ENCODE measurements around the gene SINHCAF. TPM values are rescaled to one million over a fixed set of nuclear protein-coding genes. Genes with fewer than 3 reads are reported as not detected.
A peak's percentile ranks its signal among the peaks of the same experiment; 100 is the strongest.
"Not testable (repeated sequence)": the region's sequence is repeated elsewhere in the genome, so short reads cannot be mapped to it uniquely, and the experiment has no call there.

The SINHCAF gene
- total RNA-seq, 1 donor from 2014 or later: 53.1 TPM

GRCh38 chr12:31260840-31261239 is 65.1 kb downstream of the SINHCAF start:
- DNase-seq: no peak

- DNase-seq: no peak
These were observed 66.6 kb downstream of the SINHCAF start for GRCh38 chr12:31259136-31259886.

DNA sequence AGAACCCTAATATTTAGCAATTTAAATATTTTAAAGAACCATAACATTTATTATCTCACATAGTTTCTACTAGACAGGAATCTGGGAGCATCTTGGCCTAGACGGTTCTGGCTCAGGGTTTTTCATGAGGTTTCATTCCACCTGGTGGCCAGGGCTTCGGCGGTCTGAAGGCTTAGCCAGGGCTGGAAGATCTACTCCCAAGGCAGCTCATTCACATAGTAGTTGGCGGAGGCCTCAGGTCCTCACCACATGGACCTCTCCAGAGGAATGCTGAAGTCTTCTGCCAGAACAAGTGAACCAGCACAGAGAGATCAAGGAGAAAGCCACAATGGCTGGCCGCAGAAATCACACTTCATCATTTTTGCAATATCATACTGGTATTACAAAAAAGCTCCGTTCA is 68.2 kb downstream of the SINHCAF start:
- no peak for DNase-seq

- DNase-seq: not testable (repeated sequence)
These were observed 74.0 kb downstream of the SINHCAF start for GRCh38 chr12:31251707-31252611.

DNA sequence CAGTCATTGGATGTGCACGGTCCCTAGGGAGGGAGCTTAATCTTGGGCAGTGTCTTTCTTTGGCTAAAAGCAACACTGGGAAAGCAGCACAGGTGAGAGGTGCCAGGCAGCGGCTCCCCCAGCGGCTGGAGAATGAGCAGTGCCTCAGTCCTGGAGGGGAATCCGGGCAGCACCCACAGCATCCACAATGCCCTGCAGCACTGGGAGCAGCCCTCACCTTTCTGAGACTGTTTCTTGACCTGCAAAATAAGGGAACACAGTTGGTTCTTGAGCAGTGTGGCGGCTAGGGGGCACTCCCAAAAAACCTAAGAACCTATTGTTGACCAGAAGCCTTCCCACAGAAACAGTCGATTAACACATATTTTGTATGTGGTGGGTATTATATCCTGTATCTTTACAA is 75.8 kb downstream of the SINHCAF start:
- DNase-seq: no peak

DNA sequence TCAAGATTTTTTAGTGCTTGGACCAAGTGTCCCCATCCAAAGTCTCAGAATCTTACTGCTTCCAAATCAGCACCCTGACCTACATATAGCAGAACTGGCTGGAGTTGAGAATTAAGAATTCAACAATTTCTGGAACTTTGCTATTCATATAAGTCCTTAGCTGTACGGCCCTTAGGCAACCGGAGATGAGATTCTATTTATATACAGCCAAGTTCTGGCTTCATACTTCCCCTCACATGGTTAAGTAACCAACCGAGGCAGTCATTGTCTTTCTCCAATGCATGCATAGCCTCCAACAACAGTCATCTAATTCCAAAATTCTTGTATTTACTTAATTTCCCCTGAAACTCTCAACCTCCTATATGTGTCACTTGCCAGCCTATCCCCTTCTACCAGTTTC is 76.6 kb downstream of the SINHCAF start:
- no peak for DNase-seq

DNA sequence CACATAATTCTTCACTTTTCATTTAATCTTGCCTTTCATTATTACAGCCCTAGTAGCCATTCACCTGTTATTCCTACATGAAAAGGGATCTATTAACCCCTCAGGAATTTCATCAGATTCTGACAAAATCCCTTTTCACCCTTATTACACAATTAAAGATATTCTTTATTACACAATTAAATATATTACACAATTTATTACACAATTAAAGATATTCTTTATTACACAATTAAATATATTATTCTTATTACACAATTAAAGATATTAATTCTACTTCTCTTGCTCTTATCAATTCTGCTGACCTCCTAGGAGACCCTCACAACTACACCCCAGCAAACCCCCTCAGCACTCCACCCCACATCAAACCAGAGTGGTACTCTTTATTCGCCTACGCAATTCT is 77.1 kb downstream of the SINHCAF start:
- no peak for DNase-seq

DNA sequence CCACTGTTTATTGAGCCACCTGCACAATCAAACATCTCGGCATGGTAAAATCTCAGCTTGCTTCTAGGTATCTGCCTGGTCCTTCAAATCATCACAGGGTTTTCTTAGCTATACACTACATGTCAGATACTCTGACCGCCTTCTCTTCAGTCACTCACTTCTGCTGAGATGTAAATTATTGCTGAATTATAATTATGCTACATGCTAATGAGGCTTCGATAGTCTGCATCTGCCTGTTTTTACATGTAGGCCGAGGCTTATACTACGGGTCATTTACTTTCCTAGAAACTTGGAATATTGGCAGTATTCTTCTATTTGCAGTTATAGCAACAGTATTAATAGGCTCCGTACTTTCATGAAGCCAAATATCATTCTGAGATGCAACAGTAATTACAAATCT is 77.6 kb downstream of the SINHCAF start:
- no peak for DNase-seq

- DNase-seq: no peak
These were observed 79.5 kb downstream of the SINHCAF start for GRCh38 chr12:31246470-31246850.

DNA sequence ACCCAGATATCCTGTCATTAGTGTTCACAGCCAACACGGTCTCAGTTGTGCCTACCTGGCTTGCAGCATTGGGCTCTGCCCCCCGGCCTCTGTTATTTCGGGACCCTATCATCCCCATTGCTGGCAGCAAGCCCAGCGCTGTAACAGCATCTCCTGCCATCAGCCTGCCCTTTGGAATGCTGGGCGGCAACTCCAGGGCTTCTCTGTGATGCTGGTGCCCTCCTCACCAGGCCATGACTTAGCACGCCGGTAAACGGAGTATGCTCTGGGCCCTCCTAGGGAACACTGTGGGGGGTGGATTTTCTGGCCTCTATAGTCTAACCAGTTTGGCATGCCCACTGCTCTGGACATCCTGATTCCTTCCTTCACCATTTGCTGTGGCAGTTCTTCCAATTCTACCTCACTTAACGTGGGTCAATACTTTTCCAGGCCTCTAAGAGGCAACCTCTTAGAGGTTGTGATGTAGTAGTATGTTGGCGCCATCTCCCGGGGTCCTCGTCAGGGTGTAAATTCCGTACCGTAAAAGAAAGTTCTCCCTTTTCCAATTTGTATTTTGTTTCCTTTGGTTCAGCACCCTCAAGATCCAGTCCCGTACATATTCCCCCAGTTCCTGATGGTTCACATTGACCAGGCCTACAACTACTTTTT is 80.0 kb downstream of the SINHCAF start:
- peak; percentile 60 for DNase-seq

GRCh38 chr12:31242418-31242817 is 83.5 kb downstream of the SINHCAF start:
- not testable (repeated sequence) for DNase-seq

DNA sequence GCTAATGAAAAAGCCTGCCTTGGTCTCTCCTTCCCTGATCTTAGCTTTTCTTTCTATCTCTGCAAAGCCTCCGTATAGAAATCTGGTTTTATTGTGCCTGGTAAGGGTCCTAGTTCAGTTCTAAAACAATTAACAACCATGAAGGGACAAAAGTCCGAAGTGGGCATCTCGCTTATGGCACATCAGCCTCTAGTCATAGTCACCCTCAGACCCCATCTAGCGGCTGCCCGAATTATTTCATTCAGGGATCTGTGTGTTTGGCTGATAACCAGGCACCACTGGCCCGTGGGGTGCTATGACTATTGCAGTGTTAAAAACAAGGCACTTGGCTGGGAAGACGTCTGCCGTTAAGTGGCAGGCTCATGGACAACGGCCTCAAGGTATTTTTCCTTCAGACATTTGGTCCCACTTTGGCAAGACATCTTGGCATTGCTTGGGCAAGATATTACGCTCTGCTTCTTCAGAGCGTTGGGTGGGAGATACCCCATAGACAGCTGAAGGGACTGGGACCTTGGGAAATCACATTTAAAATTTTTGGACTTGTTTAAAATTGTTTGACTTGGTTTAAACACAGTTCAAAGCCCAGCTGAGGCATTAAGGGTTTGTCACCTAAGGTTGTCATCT is 87.1 kb downstream of the SINHCAF start:
- DNase-seq: peak; percentile 85

DNA sequence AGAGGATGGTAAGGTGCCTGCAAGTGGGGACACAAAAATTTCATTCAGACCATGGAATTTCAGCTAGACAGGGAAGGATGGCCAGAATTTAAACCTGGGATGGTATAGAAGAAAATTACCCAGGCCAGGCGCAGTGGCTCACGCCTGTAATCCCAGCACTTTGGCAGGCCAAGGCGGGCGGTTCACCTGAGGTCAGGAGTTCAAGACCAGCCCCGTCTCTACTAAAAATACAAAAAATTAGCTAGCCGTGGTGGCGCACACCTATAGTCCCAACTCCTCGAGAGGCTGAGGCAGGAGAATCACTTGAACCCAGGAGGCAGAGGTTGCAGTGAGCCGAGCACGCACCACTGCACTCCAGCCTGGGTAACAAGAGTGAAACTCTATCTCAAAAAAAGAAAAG is 87.6 kb downstream of the SINHCAF start:
- not testable (repeated sequence) for DNase-seq

DNA sequence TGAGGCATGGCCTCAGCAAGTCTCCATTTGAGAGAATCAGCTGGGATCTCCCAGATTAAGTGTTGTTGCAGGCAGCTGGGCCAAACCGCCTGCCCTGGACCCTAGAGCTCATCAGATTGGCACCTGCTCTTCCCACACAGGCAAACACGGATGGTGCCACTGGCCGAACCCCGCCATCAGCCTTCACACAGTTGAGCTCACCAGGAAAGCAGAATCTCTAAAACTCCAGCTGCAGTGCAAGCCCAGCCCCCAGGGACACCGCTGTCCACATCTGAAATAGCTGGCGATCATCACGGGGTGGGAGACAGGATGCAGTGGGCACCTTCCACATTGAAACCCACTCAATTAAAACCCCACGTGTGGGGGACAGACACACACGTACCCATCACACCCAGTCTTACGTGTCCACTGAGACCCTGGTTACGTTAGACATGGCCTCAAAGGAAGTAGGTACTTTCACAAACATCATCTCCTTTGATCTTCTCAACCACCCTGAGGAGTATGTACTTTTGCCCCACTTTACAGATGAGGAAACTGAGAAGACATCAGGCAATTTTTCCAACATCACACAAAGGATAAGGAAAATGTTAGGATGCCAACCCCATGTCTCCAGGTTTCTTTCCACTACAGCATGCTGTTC is 88.8 kb downstream of the SINHCAF start:
- no peak for DNase-seq

- no peak for DNase-seq
These were observed 90.0 kb downstream of the SINHCAF start for GRCh38 chr12:31235868-31236395.

DNA sequence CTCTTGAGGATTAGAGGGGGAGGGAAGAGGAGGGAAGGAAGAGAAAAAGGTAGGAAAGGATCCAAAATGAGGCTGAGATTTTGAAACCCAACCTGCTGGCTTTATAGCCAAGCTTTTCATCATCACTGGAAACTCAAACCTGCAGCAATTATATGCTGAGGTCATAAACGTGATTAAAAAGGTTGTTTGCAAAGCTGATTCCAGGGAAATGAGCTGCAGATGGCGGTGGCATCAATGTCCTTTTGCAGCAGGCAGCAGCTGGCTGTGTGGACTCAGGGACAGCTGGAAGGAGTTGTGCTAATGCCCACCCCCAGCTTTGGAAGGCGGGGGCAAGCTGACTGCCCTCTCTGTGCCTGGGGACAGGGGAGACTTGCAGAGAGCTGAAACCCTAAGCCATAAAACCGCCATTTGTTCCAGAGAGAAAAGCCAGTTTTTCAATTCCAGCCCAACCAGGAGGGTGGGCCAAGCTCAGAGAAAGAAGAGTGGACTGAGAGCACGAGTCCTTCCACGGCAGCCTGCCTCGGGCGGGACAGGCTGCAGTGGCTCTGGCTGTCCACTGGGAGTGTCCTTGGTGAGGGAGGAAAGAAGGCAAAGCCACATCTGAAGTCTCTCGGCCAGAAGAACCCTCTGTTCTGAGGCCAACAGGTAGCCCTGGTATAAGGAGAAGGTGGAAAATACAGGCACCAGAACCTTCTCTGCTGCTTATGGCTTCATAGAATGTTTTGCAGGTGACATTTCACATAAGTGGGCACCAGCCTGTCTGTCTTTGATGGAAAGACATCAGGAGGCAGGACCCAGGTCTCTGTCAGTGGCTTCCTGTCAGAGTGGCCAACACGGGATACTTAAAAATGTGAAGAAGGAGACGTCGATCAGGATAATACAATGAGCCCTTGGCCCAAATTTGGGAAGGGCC is 90.7 kb downstream of the SINHCAF start:
- peak; percentile 95 for DNase-seq

DNA sequence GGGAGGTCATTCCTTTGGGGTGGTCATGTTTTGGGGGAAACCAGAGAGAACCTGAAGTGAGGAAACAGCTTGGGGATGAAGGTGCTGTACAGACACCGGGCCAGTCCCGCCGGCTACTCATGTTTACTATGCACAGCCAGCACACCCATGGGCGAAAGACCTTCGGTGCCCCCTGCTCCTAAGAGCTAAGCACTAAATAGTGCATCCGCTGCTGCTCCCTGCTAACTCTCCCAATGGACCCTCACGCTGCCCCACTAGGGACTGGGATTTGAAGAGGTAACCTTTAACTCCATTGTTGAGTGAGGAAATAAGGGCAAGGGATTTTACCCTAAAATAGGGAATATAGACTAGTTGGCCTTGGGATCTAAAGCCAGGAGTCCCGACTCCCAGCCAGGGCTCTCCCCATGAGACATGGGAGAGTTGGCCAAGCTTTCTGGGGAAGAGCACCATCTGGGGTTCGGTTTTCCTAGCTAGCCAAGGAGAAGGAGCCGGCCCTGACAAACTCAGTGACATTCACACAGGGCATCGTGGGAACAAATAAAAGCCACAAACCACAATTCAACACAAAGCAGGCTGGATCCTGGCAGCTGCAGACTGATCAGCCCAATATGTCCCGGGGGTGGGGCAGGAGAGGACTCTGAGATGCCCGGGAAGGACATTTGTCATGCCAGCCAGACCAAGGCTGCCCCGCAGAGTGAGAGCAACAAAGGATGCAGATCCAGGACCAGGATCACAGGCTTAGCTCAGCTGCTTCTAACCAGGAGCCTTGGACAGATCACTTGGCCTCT is 91.7 kb downstream of the SINHCAF start:
- peak; percentile 85 for DNase-seq

DNA sequence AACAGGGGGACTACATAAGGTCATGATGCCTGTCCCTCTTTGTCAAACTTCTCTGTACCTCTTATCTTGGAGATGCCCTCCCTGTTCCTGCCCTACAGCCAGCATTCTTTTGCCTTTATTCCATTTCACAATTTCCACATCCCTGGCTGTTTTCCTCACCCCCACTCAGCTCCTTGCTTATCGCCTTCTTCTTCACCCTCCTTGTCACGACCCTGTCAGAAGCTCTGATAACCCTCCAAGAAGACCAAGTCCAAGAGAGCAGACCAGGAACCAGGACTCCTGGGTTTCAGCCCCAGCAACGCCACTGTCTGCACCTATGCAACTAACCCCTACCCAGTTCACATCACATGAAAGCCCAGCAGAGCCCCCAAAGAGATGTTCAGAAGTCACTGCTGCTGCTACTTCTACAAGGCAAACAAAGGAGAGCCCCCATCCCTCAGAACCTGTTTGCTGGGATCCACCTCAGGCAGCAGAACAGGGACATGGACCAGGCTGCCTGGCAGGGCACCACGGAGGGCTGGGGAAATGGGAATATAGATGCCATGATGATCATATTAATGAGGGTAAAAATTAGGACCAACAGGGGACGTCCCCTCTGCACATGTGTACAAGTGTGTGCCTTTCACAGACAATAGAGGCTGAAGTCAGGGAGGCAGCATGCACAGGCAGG is 92.8 kb downstream of the SINHCAF start:
- DNase-seq: no peak

- DNase-seq: no peak
These were observed 93.5 kb downstream of the SINHCAF start for GRCh38 chr12:31232361-31232965.
